Mesendoderm (in vitro differentiated cells): ENCODE measurements around the gene KRTAP10-6.
"Not testable (repeated sequence)": the region's sequence is repeated elsewhere in the genome, so short reads cannot be mapped to it uniquely, and the experiment has no call there.

ENCODE experiments used
- DNase-seq: peaks from one replicate; pipeline ENCODE4 v3.0.0; 2013
- H2AK5ac ChIP-seq: 2 replicates; pipeline ENCODE4 v1.6.1; 2013; ENCODE audit warnings: low read length, inconsistent platforms
- H2BK120ac ChIP-seq: 2 replicates; pipeline ENCODE4 v1.6.1; 2013; ENCODE audit warnings: low read depth, mild to moderate bottlenecking, low read length, moderate library complexity, mixed read lengths
- H2BK15ac ChIP-seq: replicated peaks from 2 replicates; pipeline ENCODE4 v1.6.1; 2013; ENCODE audit warnings: low read depth, mild to moderate bottlenecking, moderate library complexity
- H2BK5ac ChIP-seq: 2 replicates; pipeline ENCODE4 v1.6.1; 2013; ENCODE audit warnings: low read length, inconsistent platforms
- H3K18ac ChIP-seq: 2 replicates; pipeline ENCODE4 v1.6.1; 2013; ENCODE audit warnings: mild to moderate bottlenecking, low read length, mixed read lengths
- H3K23ac ChIP-seq: one replicate; pipeline ENCODE4 v1.6.1; 2013; ENCODE audit warnings: low read length
- H3K27ac ChIP-seq: 2 replicates; pipeline ENCODE4 v1.5.1; 2013; ENCODE audit warnings: low read depth, mild to moderate bottlenecking, inconsistent platforms, low read length, moderate library complexity
- H3K27me3 ChIP-seq: 2 replicates; pipeline ENCODE4 v1.6.1; 2013; ENCODE audit warnings: low read length, control low read depth, mild to moderate bottlenecking, inconsistent platforms; ENCODE audit not compliant: insufficient read depth, poor library complexity
- H3K36me3 ChIP-seq: 2 replicates; pipeline ENCODE4 v1.6.1; 2013; ENCODE audit warnings: low read length, inconsistent platforms; ENCODE audit not compliant: control insufficient read depth, insufficient read depth
- H3K4ac ChIP-seq: one replicate; pipeline ENCODE4 v1.6.1; 2013; ENCODE audit warnings: low read depth, mild to moderate bottlenecking, low read length, moderate library complexity
- H3K4me1 ChIP-seq: 2 replicates; pipeline ENCODE4 v1.6.1; 2013; ENCODE audit warnings: low read depth, low read length, inconsistent platforms; ENCODE audit not compliant: control insufficient read depth
- H3K4me2 ChIP-seq: 2 replicates; pipeline ENCODE4 v1.6.1; 2013; ENCODE audit warnings: low read length
- H3K4me3 ChIP-seq: 2 replicates; pipeline ENCODE4 v1.5.1; 2013; ENCODE audit warnings: mild to moderate bottlenecking, low read length
- H3K56ac ChIP-seq: one replicate; pipeline ENCODE4 v1.6.1; 2013; ENCODE audit warnings: low read length
- H3K79me1 ChIP-seq: 2 replicates; pipeline ENCODE4 v1.6.1; 2013; ENCODE audit warnings: low read length, inconsistent platforms
- H3K79me2 ChIP-seq: 2 replicates; pipeline ENCODE4 v1.6.1; 2013; ENCODE audit warnings: mild to moderate bottlenecking, low read length; ENCODE audit not compliant: control insufficient read depth, insufficient read depth
- H3K9ac ChIP-seq: 2 replicates; pipeline ENCODE4 v1.6.1; 2013; ENCODE audit warnings: low read length, inconsistent platforms
- H4K5ac ChIP-seq: one replicate; pipeline ENCODE4 v1.6.1; 2013; ENCODE audit warnings: low read length
- H4K8ac ChIP-seq: one replicate; pipeline ENCODE4 v1.6.1; 2013; ENCODE audit warnings: low read depth, mild to moderate bottlenecking, control low read depth, low read length, moderate library complexity
- WGBS: extraction: QIAGEN DNeasy Blood & Tissue Kit; methylation state at CpG from one replicate; pipeline ENCODE4 v1.1.7; 2013; ENCODE audit warnings: low lambda C conversion rate, missing lambda C conversion rate; ENCODE audit not compliant: insufficient coverage; ENCODE audit errors: extremely low coverage; 5-methylcytosine and 5-hydroxymethylcytosine counted together

The KRTAP10-6 gene

DNA sequence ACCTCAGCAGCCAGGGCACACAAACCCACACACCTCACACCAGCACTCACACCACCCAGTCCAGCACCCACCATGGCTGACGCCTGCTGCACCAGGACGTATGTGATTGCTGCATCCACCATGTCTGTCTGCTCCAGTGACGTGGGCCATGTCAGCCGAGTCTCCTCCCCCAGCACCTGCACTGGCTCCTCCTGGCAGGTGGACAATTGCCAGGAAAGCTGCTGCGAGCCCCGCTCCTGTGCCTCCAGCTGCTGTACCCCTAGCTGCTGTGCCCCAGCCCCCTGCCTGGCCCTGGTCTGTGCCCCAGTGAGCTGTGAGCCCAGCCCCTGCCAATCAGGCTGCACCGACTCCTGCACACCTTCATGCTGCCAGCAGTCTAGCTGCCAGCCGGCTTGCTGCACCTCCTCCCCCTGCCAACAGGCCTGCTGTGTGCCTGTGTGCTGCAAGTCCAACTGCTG, 19.8 kb upstream of the KRTAP10-6 start, which contains the start of gene KRTAP10-8:
TSS of gene KRTAP10-8 (plus strand) at position 51 of the 458 bp plus-strand sequence. CDS start at position 73, 22 bp downstream.
- no peak within 1 kb of the TSS for H4K8ac ChIP-seq
- no peaks in the 10 kb centered on the region for H3K27me3 ChIP-seq
- H2BK15ac ChIP-seq = no peak within 1 kb of the TSS
- no peak within 1 kb of the TSS for H2BK120ac ChIP-seq
- no peak within 1 kb of the TSS for H3K18ac ChIP-seq
- H2BK5ac ChIP-seq = no peak within 1 kb of the TSS
- no CpG with 5 or more reads among the region's 8 CpGs for WGBS
- no peak within 1 kb of the TSS for H4K5ac ChIP-seq
- DNase-seq = no peak
- H3K36me3 ChIP-seq = no peaks in the 10 kb centered on the region
- no peak within 1 kb of the TSS for H3K4me3 ChIP-seq
- no peak within 1 kb of the TSS for H3K23ac ChIP-seq
- H3K79me1 ChIP-seq = no peaks in the 10 kb centered on the region
- no peaks in the 10 kb centered on the region for H3K79me2 ChIP-seq
- H3K4ac ChIP-seq = no peak within 1 kb of the TSS
- H3K56ac ChIP-seq = no peak within 1 kb of the TSS
- H3K4me2 ChIP-seq = no peak within 1 kb of the TSS
- no peaks in the 10 kb centered on the region for H3K4me1 ChIP-seq
- H2AK5ac ChIP-seq = no peak within 1 kb of the TSS
- no peak within 1 kb of the TSS for H3K9ac ChIP-seq
- no peak within 1 kb of the TSS for H3K27ac ChIP-seq

DNA sequence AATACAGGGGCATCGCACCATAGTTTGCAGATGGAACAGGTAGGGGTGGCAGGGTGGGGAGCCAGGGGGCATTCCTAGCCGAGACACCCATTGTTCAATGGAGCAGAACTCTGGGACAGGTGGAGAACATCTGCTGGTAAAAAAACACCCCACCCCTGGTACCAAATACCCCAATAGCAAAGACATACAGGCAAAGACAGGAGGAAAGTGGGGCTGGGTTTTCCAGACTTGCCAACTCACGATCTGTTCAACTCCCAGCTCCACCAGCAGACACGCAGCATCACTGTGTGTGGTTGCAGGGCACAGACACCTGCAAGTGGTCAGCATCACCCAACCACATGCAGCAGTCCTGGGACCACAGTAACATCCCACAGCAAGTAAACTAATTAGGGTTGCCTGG, 19.2 kb upstream of the KRTAP10-6 start:
- no peaks in the 10 kb centered on the region for H3K79me1 ChIP-seq
- no CpG with 5 or more reads among the region's 4 CpGs for WGBS
- no peaks in the 10 kb centered on the region for H3K79me2 ChIP-seq
- no peak for DNase-seq
- H3K36me3 ChIP-seq = no peaks in the 10 kb centered on the region
- H3K4ac ChIP-seq = no peak overlapping the region
- no peak overlapping the region for H4K8ac ChIP-seq
- no peak overlapping the region for H2AK5ac ChIP-seq
- H3K23ac ChIP-seq = no peak overlapping the region
- no peak overlapping the region for H3K56ac ChIP-seq
- no peaks in the 10 kb centered on the region for H3K4me1 ChIP-seq
- no peak overlapping the region for H3K4me3 ChIP-seq
- no peak overlapping the region for H2BK15ac ChIP-seq
- no peak overlapping the region for H2BK5ac ChIP-seq
- no peak overlapping the region for H3K4me2 ChIP-seq
- H4K5ac ChIP-seq = no peak overlapping the region
- H3K27me3 ChIP-seq = no peaks in the 10 kb centered on the region
- H3K27ac ChIP-seq = no peak overlapping the region
- no peak overlapping the region for H2BK120ac ChIP-seq
- no peak overlapping the region for H3K9ac ChIP-seq
- no peak overlapping the region for H3K18ac ChIP-seq

GRCh38 chr21:44610157-44610843, 18.0 kb upstream of the KRTAP10-6 start:
- not testable (repeated sequence) for H3K79me1 ChIP-seq, H3K4me1 ChIP-seq, H2BK15ac ChIP-seq, H2AK5ac ChIP-seq, H3K4me2 ChIP-seq, H3K4me3 ChIP-seq, H3K27me3 ChIP-seq, H4K8ac ChIP-seq, H3K9ac ChIP-seq, H2BK120ac ChIP-seq, H3K4ac ChIP-seq, H3K18ac ChIP-seq, H3K27ac ChIP-seq, H3K79me2 ChIP-seq, H4K5ac ChIP-seq, H3K36me3 ChIP-seq, H3K23ac ChIP-seq, H3K56ac ChIP-seq, H2BK5ac ChIP-seq, DNase-seq
- no CpG with 5 or more reads among the region's 7 CpGs for WGBS

DNA sequence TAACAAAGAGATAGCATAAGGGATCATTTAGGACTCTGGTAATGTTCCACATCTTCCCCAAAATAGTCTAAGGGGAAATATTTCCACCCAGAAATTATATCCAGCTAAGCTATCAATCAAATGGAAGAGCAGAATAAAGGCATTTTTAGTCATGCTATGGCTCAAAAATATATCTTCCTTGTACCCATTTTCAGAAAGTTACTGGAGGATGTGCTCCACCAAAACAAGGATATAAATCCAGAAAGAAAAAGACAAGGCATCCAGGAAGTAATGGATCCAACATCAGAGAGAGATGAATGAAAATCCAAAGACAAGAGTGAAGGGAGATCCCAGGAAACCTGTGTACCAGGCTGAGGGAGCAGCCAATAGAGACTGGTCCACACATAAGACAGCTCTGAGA, 16.9 kb upstream of the KRTAP10-6 start:
- Histone ChIP-seq H3K79me2 (no peaks in the 10 kb centered on the region), H3K27me3 (no peaks in the 10 kb centered on the region), H2BK120ac (no peak overlapping the region), H3K18ac (no peak overlapping the region), H3K27ac (no peak overlapping the region), H3K4ac (no peak overlapping the region), H2BK5ac (no peak overlapping the region), H3K4me1 (no peaks in the 10 kb centered on the region), H2BK15ac (no peak overlapping the region), H3K4me3 (no peak overlapping the region), H2AK5ac (no peak overlapping the region), H3K56ac (no peak overlapping the region), H3K9ac (no peak overlapping the region), H3K36me3 (no peaks in the 10 kb centered on the region), H3K79me1 (no peaks in the 10 kb centered on the region), H4K8ac (no peak overlapping the region), H4K5ac (no peak overlapping the region), H3K23ac (no peak overlapping the region), H3K4me2 (no peak overlapping the region)
- no peak for DNase-seq

DNA sequence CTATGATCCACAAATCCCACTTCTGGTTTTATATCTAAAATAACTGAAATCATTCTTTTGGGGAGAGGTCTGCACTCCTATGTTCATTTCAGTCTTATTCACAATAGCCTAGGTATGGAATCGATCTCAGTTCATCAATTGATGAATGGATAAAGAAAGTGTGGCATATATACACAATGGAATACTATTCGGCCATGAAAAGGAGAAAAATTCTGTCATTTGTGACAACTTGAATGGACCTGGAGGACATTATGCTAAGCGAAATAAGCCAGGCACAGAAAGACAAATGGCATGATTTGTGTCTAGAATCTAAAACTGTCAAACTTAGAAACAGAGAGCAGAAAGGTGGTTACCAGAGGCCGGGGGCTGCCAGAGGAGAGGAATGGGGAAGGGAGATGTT, 14.2 kb upstream of the KRTAP10-6 start:
- Histone ChIP-seq H3K4me1 (no peaks in the 10 kb centered on the region), H2AK5ac (no peak overlapping the region), H3K4ac (no peak overlapping the region), H2BK15ac (no peak overlapping the region), H2BK120ac (no peak overlapping the region), H3K79me2 (no peaks in the 10 kb centered on the region), H3K23ac (no peak overlapping the region), H3K27me3 (no peaks in the 10 kb centered on the region), H4K5ac (no peak overlapping the region), H3K36me3 (no peaks in the 10 kb centered on the region), H3K79me1 (no peaks in the 10 kb centered on the region), H3K18ac (no peak overlapping the region), H3K9ac (no peak overlapping the region), H3K56ac (no peak overlapping the region), H4K8ac (no peak overlapping the region), H3K27ac (no peak overlapping the region), H3K4me3 (no peak overlapping the region), H3K4me2 (no peak overlapping the region), H2BK5ac (no peak overlapping the region)
- DNase-seq = no peak
- WGBS = no CpG with 5 or more reads among the region's 4 CpGs

GRCh38 chr21:44603911-44604310, 11.6 kb upstream of the KRTAP10-6 start:
- no peak overlapping the region for H3K4ac ChIP-seq
- no peak overlapping the region for H2BK15ac ChIP-seq
- H3K18ac ChIP-seq = no peak overlapping the region
- no peaks in the 10 kb centered on the region for H3K79me1 ChIP-seq
- H3K23ac ChIP-seq = no peak overlapping the region
- H3K27me3 ChIP-seq = no peaks in the 10 kb centered on the region
- no peak overlapping the region for H2BK120ac ChIP-seq
- no peak overlapping the region for H3K4me3 ChIP-seq
- no peak overlapping the region for H4K5ac ChIP-seq
- no CpG with 5 or more reads among the region's 8 CpGs for WGBS
- no peaks in the 10 kb centered on the region for H3K79me2 ChIP-seq
- H3K9ac ChIP-seq = no peak overlapping the region
- no peak overlapping the region for H2AK5ac ChIP-seq
- no peak overlapping the region for H3K4me2 ChIP-seq
- H3K27ac ChIP-seq = no peak overlapping the region
- no peaks in the 10 kb centered on the region for H3K36me3 ChIP-seq
- DNase-seq = no peak
- H3K56ac ChIP-seq = no peak overlapping the region
- no peak overlapping the region for H4K8ac ChIP-seq
- no peak overlapping the region for H2BK5ac ChIP-seq
- H3K4me1 ChIP-seq = no peaks in the 10 kb centered on the region
